Stimulated activated memory B cell treated with anti-CD40 and anti-IgM and Interleukin-4, amounts not matched to agents 10 μg/mL and 1 μg/mL and 100 μg/mL, for 72 hours (primary cell): ENCODE measurements around the gene FAAP20.

Source experiments
- ATAC-seq: fragments of 150-1000 bp; cut with Tn5 transposase; 2 replicates; pipeline ENCODE4 v1.10.0; 2021
- H3K27ac Mint-ChIP-seq: one replicate; pipeline ENCODE4 v1.8.0; 2022; ENCODE audit warnings: mild to moderate bottlenecking, mixed read lengths
- H3K27me3 Mint-ChIP-seq: one replicate; pipeline ENCODE4 v1.8.0; 2022; ENCODE audit warnings: mixed read lengths
- H3K36me3 Mint-ChIP-seq: one replicate; pipeline ENCODE4 v1.8.0; 2022; ENCODE audit warnings: mixed read lengths
- H3K4me1 Mint-ChIP-seq: one replicate; pipeline ENCODE4 v1.8.0; 2022; ENCODE audit warnings: mixed read lengths
- H3K4me3 Mint-ChIP-seq: one replicate; pipeline ENCODE4 v1.8.0; 2022; ENCODE audit warnings: mild to moderate bottlenecking, moderate library complexity, mixed read lengths
- H3K9me3 Mint-ChIP-seq: one replicate; pipeline ENCODE4 v1.8.0; 2022; ENCODE audit warnings: mixed read lengths

FAAP20 gene, protein sequence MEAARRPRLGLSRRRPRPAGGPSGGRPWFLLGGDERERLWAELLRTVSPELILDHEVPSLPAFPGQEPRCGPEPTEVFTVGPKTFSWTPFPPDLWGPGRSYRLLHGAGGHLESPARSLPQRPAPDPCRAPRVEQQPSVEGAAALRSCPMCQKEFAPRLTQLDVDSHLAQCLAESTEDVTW

DNA sequence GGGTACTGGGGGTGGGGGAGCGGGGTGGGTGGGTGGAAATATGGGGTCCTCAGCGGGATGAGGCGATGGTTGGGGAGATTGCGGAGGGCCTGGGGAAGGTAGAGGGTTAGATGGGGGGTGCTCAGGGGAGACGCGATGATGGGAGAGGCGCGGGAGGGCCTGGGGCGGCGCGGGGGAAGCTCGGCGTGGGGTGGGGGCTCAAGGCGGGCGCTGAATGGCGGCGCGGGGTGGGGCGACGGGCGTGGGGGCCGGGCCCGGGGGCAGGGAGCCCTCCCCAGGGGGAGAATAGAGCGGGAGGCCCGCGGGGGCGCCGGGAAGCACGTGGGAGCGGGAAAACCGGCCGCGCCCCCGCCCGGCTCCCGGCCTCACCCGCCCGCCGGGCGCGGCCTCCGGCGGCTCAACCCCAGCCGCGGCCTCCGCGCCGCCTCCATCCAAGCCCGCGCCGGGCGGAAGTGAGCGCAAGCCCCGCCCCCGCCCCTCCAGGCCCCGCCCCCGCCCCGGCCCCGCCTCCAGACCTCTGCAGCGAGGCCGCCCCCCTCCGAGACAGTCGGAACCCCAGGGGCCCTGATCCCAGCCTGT is at the start of gene FAAP20:
Gene FAAP20, minus strand, starts transcription at position 454 of the 579 bp plus-strand sequence. Its CDS starts 23 bp downstream, at position 431.
- Mint-ChIP-seq H3K4me3 (peak within 1 kb of the TSS; percentile 94), H3K27me3 (no peaks in the 10 kb centered on the region), H3K36me3 (no peaks in the 10 kb centered on the region), H3K27ac (peak within 1 kb of the TSS; percentile 93), H3K9me3 (no peaks in the 10 kb centered on the region), H3K4me1 (peaks cover 35% of the 10 kb centered on the region)
- peak; percentile 75 for ATAC-seq

DNA sequence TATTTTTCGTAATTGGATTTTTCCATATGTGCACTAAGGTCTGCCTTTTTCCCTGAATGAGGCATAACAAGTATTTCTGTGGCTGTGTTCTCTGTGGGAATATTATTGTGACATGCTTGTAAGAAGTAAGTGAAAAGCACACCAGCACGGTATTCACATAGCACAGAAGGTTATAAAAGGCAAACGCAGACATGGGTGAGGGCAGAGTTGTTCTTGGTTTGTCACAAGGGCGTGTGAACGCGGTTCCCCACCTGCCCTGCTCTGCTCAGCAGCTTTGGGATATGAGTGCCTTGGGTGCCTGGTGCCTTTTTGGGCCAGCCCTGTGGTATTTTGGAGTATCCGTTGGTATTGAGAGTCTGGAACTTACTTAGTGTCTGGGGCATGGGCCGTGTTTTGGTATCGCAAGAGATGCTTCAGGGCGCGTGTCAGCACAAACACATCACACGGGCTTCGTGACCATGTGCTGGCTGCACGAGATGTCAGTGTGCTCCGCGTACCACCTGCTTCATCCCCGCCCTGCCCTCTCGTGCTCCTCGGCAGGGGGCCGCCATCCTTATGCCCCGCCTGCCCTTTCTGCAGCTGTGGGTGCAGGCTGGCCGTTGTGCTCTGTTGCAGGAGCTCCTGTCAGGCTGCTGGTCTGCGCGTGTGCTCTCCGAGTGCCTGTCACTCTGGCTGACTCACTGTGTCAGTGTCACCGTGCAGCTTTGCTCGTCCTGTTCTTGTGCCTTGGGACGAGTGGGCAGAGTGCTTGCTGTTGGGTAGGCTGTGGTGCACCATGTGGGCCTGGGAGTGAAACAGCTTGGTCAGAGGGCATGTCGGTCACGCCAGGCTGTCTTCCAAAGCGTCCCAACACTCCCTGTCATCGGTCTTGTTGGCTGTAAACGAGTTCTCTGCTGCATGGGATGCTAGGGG is 48.5 kb upstream of the FAAP20 start:
- peaks cover 73% of the 10 kb centered on the region for H3K4me1 Mint-ChIP-seq
- no peak overlapping the region for H3K4me3 Mint-ChIP-seq
- H3K27ac Mint-ChIP-seq: no peak overlapping the region
- no peaks in the 10 kb centered on the region for H3K9me3 Mint-ChIP-seq
- H3K27me3 Mint-ChIP-seq: no peaks in the 10 kb centered on the region
- ATAC-seq: no peak
- peaks cover 9% of the 10 kb centered on the region for H3K36me3 Mint-ChIP-seq

DNA sequence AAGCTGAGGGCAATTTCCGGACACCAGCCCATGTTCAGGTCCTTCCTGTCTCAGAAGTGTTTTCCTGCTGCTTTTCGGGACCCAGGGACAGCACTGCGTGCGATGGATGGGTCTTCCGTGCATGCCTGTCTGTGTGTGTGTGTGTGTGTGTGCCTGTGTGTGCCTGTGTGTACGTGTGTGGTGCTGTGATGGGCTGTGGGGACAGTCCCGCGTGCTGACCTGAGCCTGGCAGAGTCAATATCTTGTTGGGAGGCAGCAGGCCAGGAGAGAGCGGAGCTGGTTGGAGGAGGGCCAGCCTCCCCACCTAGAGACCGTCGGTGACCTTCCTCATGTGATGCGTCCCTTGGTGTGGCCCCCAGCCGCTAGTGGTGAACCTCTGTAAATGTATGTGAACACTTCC is 47.2 kb upstream of the FAAP20 start:
- H3K36me3 Mint-ChIP-seq: peaks cover 9% of the 10 kb centered on the region
- no peaks in the 10 kb centered on the region for H3K27me3 Mint-ChIP-seq
- ATAC-seq: no peak
- no peak overlapping the region for H3K27ac Mint-ChIP-seq
- H3K4me1 Mint-ChIP-seq: peaks cover 72% of the 10 kb centered on the region
- no peak overlapping the region for H3K4me3 Mint-ChIP-seq
- no peaks in the 10 kb centered on the region for H3K9me3 Mint-ChIP-seq

DNA sequence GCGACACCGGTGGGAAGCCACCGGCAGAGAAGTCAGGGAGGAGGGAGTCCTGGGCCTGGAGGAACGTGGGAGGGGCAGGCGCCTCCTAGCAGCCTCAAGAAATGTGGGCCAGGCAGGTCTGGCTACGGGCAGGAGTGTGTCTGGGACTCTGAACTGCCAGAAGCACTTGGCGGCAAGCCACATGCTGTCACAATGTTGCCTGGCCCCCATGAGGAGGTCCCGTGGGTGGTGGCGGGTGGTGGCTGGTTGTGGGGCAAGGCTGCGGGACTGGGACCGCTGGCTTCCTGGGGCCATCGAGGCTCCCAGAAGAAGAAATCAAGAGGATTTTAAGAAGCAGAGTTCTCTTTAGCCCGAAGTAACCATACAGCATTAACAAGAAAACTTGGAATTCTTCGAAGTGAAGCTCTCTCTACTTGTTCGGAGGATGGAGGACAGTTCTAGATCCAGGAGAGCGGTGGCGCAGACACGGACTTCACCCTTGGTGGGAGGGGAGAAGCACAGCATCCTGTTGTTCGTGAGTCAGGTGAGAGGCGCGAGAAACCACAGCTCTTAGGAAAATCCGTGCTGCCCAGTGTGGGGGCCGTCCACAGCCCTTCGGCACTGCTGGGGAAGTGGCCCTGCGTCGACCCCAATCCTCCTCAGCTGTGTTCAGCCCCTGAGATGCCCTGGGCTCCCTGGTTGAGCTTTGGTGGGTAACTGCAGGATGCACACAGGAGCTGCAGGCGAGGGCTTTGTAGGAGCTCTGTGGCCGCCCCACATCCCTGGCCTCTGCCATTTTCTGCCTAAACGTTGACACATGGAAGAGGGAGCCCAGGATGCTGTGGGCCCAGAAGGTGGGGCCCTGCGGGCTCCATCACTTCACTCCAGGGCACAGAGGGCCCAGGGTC is 45.9 kb upstream of the FAAP20 start:
- H3K27ac Mint-ChIP-seq: no peak overlapping the region
- H3K27me3 Mint-ChIP-seq: no peaks in the 10 kb centered on the region
- no peak overlapping the region for H3K4me3 Mint-ChIP-seq
- H3K4me1 Mint-ChIP-seq: peaks cover 75% of the 10 kb centered on the region
- H3K36me3 Mint-ChIP-seq: peaks cover 9% of the 10 kb centered on the region
- no peak for ATAC-seq
- H3K9me3 Mint-ChIP-seq: no peaks in the 10 kb centered on the region

DNA sequence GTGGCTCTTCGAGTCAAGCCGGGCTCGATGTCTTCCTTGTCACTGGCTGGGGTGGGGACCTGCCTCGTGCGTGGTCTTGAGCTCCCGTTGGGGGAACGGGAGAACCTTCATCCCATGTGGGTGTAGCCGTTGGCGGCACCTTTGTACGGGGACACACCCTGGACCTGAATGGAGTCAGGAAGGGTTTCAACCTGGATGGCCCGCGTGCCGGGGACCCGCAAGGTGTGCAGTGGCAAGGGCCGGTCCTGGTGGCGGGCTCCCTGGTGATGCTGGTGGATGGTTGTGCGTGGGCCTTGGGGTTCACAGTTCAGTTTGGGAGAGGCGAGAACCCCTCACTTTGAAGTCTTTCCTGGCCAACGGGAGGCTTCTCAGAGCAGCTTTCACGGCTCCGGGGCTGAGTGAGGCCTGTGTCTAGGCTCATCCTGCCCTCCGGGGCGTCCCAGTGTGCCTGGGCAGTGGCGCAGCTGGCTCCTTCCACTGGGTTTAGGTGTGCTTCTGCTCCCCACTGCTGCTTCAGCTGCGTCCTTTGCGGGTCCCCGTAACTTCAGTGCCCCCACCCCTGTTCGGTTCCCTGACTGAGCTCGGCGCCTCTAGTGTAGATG is 44.9 kb upstream of the FAAP20 start:
- ATAC-seq: no peak
- H3K4me3 Mint-ChIP-seq: no peak overlapping the region

DNA sequence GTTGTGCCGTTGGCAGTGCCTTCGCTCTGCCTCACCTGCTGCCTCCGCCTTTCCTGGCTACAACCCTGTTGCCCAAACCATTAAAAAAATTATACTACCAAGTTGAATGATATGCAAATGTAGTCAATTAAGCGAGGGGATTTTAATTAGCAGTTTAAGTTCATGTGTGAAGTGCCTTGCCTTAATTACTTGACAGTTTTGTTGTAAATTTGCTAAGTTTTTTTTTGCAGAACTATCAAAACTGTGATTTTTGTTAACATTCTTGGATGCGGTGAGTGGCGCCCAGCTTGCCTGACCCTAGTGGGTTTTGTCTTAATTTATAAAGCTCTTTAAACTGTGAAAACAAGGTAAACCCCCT is 44.4 kb upstream of the FAAP20 start:
- H3K4me3 Mint-ChIP-seq: no peak overlapping the region
- H3K9me3 Mint-ChIP-seq: no peaks in the 10 kb centered on the region
- no peak for ATAC-seq
- H3K27ac Mint-ChIP-seq: no peak overlapping the region
- H3K27me3 Mint-ChIP-seq: no peaks in the 10 kb centered on the region
- peaks cover 9% of the 10 kb centered on the region for H3K36me3 Mint-ChIP-seq
- H3K4me1 Mint-ChIP-seq: peaks cover 89% of the 10 kb centered on the region

More for the DNA sequence above, 44.9 kb upstream of the FAAP20 start:
- Mint-ChIP-seq H3K27me3 (no peaks in the 10 kb centered on the region), H3K36me3 (peaks cover 9% of the 10 kb centered on the region), H3K4me1 (peaks cover 85% of the 10 kb centered on the region), H3K27ac (no peak overlapping the region), H3K9me3 (no peaks in the 10 kb centered on the region)

DNA sequence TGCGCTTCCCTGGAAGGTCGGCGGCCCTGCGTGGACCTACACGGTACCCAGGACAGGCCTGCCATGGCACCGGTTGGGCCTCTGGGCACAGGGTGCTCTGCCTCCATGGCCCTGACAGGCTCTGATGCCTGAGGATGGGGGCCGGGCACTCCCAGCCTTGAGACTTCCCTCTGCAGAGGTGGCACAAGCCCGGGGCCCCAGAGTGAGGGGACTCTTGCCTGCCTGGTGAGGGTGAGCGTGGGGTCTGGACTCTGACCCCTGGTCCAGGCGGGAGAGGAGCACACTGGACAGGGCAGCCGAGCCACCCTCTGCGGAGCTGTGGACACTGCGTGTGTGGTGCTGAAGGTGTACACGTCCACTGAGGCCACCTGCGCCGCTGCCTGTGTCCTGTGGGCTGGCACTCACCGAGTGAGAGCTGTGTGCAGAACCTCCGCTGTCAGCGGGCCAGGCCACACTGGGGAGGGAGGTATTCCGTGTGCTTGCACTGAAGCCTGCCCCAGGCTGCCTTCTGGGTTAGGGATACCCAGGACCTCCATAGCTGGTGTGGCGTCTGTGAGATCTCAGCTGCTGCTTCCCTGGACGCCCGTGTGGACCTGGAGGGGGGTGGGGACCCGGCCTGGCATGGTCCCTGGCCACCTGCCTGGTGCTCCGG is 43.9 kb upstream of the FAAP20 start:
- ATAC-seq: no peak
- Mint-ChIP-seq H3K4me3 (no peak overlapping the region), H3K27me3 (no peaks in the 10 kb centered on the region), H3K27ac (no peak overlapping the region), H3K9me3 (no peaks in the 10 kb centered on the region), H3K4me1 (peaks cover 89% of the 10 kb centered on the region), H3K36me3 (peaks cover 9% of the 10 kb centered on the region)

DNA sequence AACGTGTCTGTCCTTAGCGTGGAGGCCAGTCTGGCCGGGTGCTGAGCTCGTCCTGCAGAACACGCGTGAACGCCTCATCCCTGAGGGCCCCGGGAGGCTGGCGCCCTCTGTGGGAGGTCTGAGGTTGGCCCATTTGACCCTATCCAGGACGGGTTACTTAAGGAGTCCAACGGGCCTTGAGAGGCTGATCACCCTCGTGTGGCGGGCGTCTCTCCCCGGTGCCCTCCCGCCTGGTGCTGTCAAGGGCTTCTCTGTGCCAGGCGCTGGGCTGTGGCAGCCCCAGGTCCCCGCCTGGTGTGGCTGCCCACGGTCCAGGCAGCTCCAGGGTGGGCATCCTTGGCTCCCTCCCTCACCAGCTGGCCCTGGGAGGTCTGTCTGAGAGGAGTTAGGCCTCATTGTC is 43.2 kb upstream of the FAAP20 start:
- H3K4me3 Mint-ChIP-seq: no peak overlapping the region
- H3K27me3 Mint-ChIP-seq: no peaks in the 10 kb centered on the region
- peaks cover 90% of the 10 kb centered on the region for H3K4me1 Mint-ChIP-seq
- H3K9me3 Mint-ChIP-seq: no peaks in the 10 kb centered on the region
- ATAC-seq: no peak
- H3K27ac Mint-ChIP-seq: no peak overlapping the region
- peaks cover 9% of the 10 kb centered on the region for H3K36me3 Mint-ChIP-seq

DNA sequence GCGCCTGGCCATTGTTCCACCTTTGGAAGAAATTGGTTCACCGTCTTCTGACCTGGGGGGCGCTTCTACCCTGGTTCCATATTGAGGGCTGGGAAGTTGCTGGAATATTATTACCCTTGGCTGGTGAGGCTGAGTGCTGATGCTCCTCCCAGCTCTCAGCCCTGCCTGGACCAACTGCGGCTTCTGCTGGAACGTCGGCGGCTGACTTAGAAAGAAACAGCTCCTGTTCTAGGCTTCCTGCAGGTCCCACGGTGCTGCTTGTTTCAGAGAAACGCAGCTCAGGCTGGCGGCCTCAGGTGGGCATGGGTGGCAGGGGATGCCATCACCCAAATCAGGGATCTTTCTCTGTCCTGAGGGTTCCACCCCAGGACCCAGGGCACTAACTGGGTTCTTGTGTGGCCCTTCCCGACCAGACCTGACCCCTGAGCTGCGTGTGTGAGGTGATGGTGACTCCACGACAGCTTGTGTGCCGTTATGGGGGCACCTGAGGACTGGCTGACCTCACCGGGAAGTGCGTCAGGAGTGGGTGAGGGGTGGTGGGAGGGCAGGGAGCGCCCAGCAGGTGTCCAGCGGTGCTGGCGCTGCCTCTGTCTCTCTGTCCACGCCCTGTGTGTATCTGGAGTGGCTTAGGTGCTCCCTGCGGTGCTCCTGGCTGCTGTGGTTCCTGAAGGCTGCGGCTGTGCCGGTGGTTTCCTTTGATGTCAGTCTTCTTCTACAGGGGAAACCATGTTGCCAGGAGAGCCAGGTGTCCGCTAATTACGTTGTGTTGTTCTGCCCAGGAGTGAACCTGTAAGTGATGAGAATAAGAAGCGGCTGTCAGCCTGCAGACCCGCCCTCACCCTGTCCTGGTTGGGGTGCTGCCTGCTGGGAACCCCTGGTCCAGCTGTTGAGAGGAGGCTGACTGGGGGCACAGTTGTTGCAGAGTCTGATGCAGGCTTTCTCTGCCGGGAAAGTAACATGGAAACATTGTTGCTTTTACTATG is 42.4 kb upstream of the FAAP20 start:
- Mint-ChIP-seq H3K4me3 (no peak overlapping the region), H3K9me3 (no peaks in the 10 kb centered on the region), H3K27me3 (no peaks in the 10 kb centered on the region), H3K36me3 (peaks cover 7% of the 10 kb centered on the region), H3K27ac (no peak overlapping the region), H3K4me1 (peaks cover 91% of the 10 kb centered on the region)
- ATAC-seq: no peak

DNA sequence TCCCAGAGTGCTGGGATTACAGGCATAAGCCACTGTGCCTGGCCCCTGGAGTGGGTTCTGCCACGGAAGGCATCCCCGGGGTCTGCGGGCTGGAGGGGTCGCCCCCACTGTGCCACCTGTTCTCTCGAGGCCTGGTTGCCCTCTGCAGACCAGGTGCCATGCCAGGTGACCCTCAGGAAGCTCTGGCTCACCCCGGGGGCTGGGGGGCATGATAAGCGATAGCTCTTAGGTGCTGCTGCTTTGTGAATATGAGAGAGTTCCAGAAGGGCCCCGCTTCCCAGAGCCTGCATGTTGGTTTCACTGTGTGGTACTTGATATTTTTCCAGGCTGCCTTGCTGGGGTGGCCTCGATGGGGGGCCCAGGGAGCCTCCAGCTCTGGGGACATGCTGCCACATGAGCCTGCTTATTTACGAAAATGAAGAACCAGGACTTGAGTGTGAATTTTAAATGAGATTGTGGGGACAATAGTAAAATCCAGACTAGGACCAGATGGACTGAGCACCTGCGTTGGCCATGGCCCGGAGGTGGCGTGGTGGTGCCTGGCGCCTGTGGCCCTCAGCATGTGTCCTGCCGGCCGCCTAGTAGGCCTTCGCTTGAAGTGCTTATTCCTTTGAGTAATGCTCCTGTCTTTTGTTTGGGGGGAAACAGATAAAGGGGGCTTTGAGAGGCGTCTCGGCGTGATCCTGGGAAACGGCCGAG is 40.9 kb upstream of the FAAP20 start:
- Mint-ChIP-seq H3K4me1 (peaks cover 91% of the 10 kb centered on the region), H3K36me3 (peaks cover 9% of the 10 kb centered on the region), H3K27me3 (no peaks in the 10 kb centered on the region), H3K27ac (peak overlapping the region; percentile 89), H3K4me3 (peak overlapping the region; percentile 73), H3K9me3 (no peaks in the 10 kb centered on the region)
- ATAC-seq: no peak

DNA sequence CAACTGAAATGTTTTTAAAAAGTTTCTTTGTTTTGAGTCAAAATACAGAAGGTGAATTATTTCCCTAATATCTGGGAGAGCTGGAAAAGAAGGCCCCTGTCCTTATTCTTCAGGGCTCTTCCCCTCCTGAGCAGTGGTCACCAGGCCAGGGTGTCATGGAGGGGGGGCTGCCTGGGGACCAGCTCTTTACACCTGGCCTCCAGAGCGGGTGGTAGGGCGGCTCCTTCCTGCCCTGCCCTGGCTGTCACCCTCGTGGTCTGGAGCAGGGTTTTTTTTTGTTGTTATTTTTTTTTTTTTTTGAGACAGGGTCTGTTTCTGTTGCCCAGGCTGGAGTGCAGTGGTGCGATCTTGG is 40.2 kb upstream of the FAAP20 start:
- Mint-ChIP-seq H3K27me3 (no peaks in the 10 kb centered on the region), H3K36me3 (peaks cover 7% of the 10 kb centered on the region)
- peak; percentile 57 for ATAC-seq

DNA sequence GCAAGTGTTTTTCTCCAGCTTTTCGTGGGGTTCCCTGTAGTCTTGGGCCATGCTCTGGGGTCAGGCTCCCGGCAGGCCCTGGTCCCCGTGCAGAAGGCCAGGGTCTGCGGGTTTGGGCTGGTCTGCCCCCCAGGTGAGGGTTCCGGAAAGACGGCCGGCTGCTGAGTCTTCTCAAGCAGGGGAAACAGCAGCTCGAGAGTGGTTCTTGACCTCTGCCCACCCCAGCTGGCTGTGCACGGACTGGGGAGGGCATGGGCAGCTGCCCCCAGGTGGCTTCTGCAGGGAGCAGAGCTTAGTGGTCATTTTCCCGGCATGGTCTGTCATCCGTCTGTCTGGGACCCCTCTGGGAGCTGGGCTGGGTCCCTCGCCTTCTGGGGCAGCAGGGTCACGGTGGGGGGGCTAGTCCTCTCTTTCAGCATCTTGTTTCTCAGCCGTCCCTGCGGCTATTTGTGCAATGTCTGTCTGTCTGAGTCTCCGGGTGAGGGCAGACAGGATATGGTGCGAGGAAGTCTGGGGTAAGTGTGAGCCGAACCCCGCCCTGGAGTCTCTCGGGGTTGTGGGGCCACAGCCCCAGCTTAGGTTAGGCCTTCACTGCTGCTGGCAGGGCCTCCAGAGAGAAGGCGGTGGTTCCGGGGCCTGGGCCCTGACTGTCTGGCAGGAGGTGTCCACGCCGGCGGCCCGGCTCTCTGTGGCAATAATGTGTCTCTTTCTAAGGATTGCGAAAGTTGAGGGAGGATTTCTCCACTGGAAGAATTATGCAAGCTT is 39.6 kb upstream of the FAAP20 start:
- H3K27ac Mint-ChIP-seq: peak overlapping the region; percentile 89
- peaks cover 7% of the 10 kb centered on the region for H3K36me3 Mint-ChIP-seq
- ATAC-seq: peak; percentile 83

More for the DNA sequence above, 40.2 kb upstream of the FAAP20 start:
- H3K4me3 Mint-ChIP-seq: peak overlapping the region; percentile 73
- H3K27ac Mint-ChIP-seq: peak overlapping the region; percentile 89
- H3K4me1 Mint-ChIP-seq: peaks cover 91% of the 10 kb centered on the region
- H3K9me3 Mint-ChIP-seq: no peaks in the 10 kb centered on the region

More for the DNA sequence above, 39.6 kb upstream of the FAAP20 start:
- no peaks in the 10 kb centered on the region for H3K9me3 Mint-ChIP-seq
- peak overlapping the region; percentile 73 for H3K4me3 Mint-ChIP-seq
- H3K27me3 Mint-ChIP-seq: no peaks in the 10 kb centered on the region
- peaks cover 91% of the 10 kb centered on the region for H3K4me1 Mint-ChIP-seq
